ENCODE data around the gene SRGN. TPM values are rescaled to one million over a fixed set of nuclear protein-coding genes. Genes with fewer than 3 reads are reported as not detected.

SRGN gene
- total and polyA plus RNA-seq, 2 of the 8 experiments (the other 6 are each of a cell fraction or from before 2014, with no cell fraction given) = 0.06 TPM; not detected in 1

GRCh38 chr10:69056129-69056528 is 31.8 kb upstream of the SRGN start (continued):
- TF ChIP-seq CHD7 (IDR thresholded peaks at IDR 0.05; ENCODE audit: insufficient replicate concordance, low read length) (no peak), BCL11A (IDR thresholded peaks at IDR 0.05; ENCODE audit: low read depth in 2 of 2, low read length in 2 of 2) (no peak), E2F6 (IDR thresholded peaks at IDR 0.05) (no peak)
